ENCODE measurements around the gene PRPSAP2. TPM values are rescaled to one million over a fixed set of nuclear protein-coding genes. Genes with fewer than 3 reads are reported as not detected.

The PRPSAP2 gene
- total RNA-seq, 1 donor from 2014 or later: 145 TPM

- Histone ChIP-seq H3K4me1 (no peaks in the 10 kb centered on the region), H3K79me2 (ENCODE audit: low read depth) (no peaks in the 10 kb centered on the region), H3K27me3 (no peaks in the 10 kb centered on the region), H3K9me3 (ENCODE audit: low read depth) (no peaks in the 10 kb centered on the region), H3K9ac (no peak overlapping the region), H3K36me3 (peaks cover 17% of the 10 kb centered on the region), H3K4me3 (no peak overlapping the region), H2AFZ (replicated peaks) (no peak overlapping the region), H4K20me1 (ENCODE audit: low read depth) (no peaks in the 10 kb centered on the region), H3K27ac (no peak overlapping the region), H3F3A (ENCODE audit: low read depth) (peaks cover 3% of the 10 kb centered on the region), H3K4me2 (no peak overlapping the region)
- Mint-ChIP-seq H3K27ac (no peak overlapping the region), H3K36me3 (peaks cover 45% of the 10 kb centered on the region), H3K27me3 (ENCODE audit: insufficient read depth, low read depth) (no peaks in the 10 kb centered on the region), H3K4me1 (no peaks in the 10 kb centered on the region), H3K9me3 (peaks cover 7% of the 10 kb centered on the region), H3K4me3 (no peak overlapping the region)
- TF ChIP-seq EZH2phosphoT487 (IDR thresholded peaks at IDR 0.05) (no peak), CTCF (IDR thresholded peaks at IDR 0.05) (no peak), EZH2 (IDR thresholded peaks at IDR 0.05) (no peak)
- no peak for DNase-seq (ENCODE audit: low spot score)
Measured at GRCh38 chr17:18888766-18889290, 30.9 kb downstream of the PRPSAP2 start.

GRCh38 chr17:18889658-18890057, 31.7 kb downstream of the PRPSAP2 start:
- H2AFZ ChIP-seq (replicated peaks): no peak overlapping the region
- H3K4me2 ChIP-seq: no peak overlapping the region
- no peaks in the 10 kb centered on the region for H3K4me1 ChIP-seq
- no peak overlapping the region for H3K27ac ChIP-seq
- H3K9ac ChIP-seq: no peak overlapping the region
- no peak for DNase-seq (ENCODE audit: low spot score)
- no peak overlapping the region for H3K4me3 ChIP-seq
- Mint-ChIP-seq H3K4me3 (no peak overlapping the region), H3K27ac (no peak overlapping the region), H3K27me3 (ENCODE audit: insufficient read depth, low read depth) (no peaks in the 10 kb centered on the region), H3K9me3 (peaks cover 8% of the 10 kb centered on the region), H3K4me1 (no peaks in the 10 kb centered on the region), H3K36me3 (peaks cover 46% of the 10 kb centered on the region)
- H4K20me1 ChIP-seq (ENCODE audit: low read depth): no peaks in the 10 kb centered on the region
- H3K36me3 ChIP-seq: peaks cover 15% of the 10 kb centered on the region
- no peaks in the 10 kb centered on the region for H3K9me3 ChIP-seq (ENCODE audit: low read depth)
- peaks cover 2% of the 10 kb centered on the region for H3K79me2 ChIP-seq (ENCODE audit: low read depth)
- no peaks in the 10 kb centered on the region for H3K27me3 ChIP-seq
- TF ChIP-seq EZH2phosphoT487 (IDR thresholded peaks at IDR 0.05) (no peak), CTCF (IDR thresholded peaks at IDR 0.05) (no peak)
- H3F3A ChIP-seq (ENCODE audit: low read depth): peaks cover 3% of the 10 kb centered on the region

GRCh38 chr17:18891541-18891940, 33.6 kb downstream of the PRPSAP2 start:
- Mint-ChIP-seq H3K4me3 (no peak overlapping the region), H3K9me3 (peaks cover 12% of the 10 kb centered on the region), H3K4me1 (no peaks in the 10 kb centered on the region), H3K27me3 (ENCODE audit: insufficient read depth, low read depth) (no peaks in the 10 kb centered on the region), H3K27ac (no peak overlapping the region), H3K36me3 (peaks cover 51% of the 10 kb centered on the region)
- H3K4me3 ChIP-seq: no peak overlapping the region
- no peak overlapping the region for H3K9ac ChIP-seq
- H3K36me3 ChIP-seq: peaks cover 22% of the 10 kb centered on the region
- H3K79me2 ChIP-seq (ENCODE audit: low read depth): peaks cover 5% of the 10 kb centered on the region
- no peak overlapping the region for H3K4me2 ChIP-seq
- no peaks in the 10 kb centered on the region for H4K20me1 ChIP-seq (ENCODE audit: low read depth)
- H3K9me3 ChIP-seq (ENCODE audit: low read depth): no peaks in the 10 kb centered on the region
- no peak overlapping the region for H3K27ac ChIP-seq
- H3K4me1 ChIP-seq: no peaks in the 10 kb centered on the region
- H3F3A ChIP-seq (ENCODE audit: low read depth): peaks cover 3% of the 10 kb centered on the region
- no peak overlapping the region for H2AFZ ChIP-seq (replicated peaks)
- no peak for DNase-seq (ENCODE audit: low spot score)
- TF ChIP-seq EZH2 (IDR thresholded peaks at IDR 0.05) (no peak), EZH2phosphoT487 (IDR thresholded peaks at IDR 0.05) (no peak), CTCF (IDR thresholded peaks at IDR 0.05) (no peak)
- H3K27me3 ChIP-seq: no peaks in the 10 kb centered on the region

All from neural progenitor cell (in vitro differentiated cells).